Hepatocyte (in vitro differentiated cells): Measurements from ENCODE around the gene STT3B.

ENCODE experiments used
- EZH2 ChIP-seq: fragments of 200-600 bp; sonication (generic); IDR thresholded peaks from 2 replicates; pipeline ENCODE4 v1.6.1; 2016; ENCODE audit warnings: antibody characterized with exemption, mild to moderate bottlenecking, borderline replicate concordance
- TF ChIP-seq, protein P1 (sequence below): fragments of 200-600 bp; sonication (generic); IDR thresholded peaks from 2 replicates; pipeline ENCODE4 v1.5.1; 2016; ENCODE audit warnings: antibody characterized with exemption, mild to moderate bottlenecking; ENCODE audit not compliant: poor library complexity

DNA sequence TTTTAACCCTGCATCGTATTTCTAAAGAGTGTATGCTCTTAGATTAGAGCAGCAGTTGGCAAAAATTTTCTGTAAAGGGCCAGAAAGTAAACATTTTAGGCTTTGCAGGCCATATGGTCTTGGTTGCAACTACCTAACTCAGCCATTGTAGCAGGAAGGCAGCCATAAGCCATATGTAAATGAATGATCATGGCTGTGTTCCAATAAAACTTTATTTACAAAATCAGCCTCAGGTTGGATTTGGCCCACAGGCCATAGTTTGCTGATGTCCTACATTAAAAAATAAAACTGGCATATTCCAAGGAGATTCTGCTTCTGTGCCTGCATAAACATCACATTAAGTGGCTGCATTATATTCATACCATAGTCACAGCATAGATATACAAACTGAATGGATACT is 134.9 kb downstream of the STT3B start:
- TF ChIP-seq EZH2, result no peak
- TF ChIP-seq, protein P1, sequence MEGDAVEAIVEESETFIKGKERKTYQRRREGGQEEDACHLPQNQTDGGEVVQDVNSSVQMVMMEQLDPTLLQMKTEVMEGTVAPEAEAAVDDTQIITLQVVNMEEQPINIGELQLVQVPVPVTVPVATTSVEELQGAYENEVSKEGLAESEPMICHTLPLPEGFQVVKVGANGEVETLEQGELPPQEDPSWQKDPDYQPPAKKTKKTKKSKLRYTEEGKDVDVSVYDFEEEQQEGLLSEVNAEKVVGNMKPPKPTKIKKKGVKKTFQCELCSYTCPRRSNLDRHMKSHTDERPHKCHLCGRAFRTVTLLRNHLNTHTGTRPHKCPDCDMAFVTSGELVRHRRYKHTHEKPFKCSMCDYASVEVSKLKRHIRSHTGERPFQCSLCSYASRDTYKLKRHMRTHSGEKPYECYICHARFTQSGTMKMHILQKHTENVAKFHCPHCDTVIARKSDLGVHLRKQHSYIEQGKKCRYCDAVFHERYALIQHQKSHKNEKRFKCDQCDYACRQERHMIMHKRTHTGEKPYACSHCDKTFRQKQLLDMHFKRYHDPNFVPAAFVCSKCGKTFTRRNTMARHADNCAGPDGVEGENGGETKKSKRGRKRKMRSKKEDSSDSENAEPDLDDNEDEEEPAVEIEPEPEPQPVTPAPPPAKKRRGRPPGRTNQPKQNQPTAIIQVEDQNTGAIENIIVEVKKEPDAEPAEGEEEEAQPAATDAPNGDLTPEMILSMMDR, result no peak
